ENCODE measurements around the gene DOCK4. TPM values are rescaled to one million over a fixed set of nuclear protein-coding genes. Genes with fewer than 3 reads are reported as not detected.

DOCK4 gene
- total RNA-seq, 4 donors from 2014 or later: 14.0 to 48.1 (median 30.9) TPM

DNA sequence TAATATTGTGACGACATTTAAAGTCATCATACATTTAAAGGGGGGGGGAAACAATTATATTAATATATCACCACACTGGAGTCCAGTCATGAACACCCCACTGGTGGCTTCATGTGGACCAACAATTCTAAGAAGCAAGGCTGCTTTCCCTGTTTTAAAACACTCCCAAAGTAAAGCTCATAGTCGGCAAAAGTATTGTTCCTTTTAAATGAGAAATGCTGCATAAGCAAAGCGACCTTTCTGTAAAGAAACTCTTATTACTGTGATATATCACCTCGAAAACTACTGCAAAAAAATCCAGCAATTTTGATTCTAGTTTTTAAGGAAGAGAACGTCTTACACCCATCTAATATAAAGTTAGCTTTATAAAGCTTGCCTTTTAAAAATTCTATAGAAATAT lies 112.8 kb downstream of the DOCK4 start:
- no peak overlapping the region for H3K27ac ChIP-seq
- DNase-seq: no peak
- peaks cover 0 to 4% of the 10 kb centered on the region in 2 donors for H3K4me1 ChIP-seq
- intact Hi-C loops (cut with DNase I): no loop called here
- no peaks in the 10 kb centered on the region for H3K9me3 ChIP-seq
- TF ChIP-seq, protein P1, sequence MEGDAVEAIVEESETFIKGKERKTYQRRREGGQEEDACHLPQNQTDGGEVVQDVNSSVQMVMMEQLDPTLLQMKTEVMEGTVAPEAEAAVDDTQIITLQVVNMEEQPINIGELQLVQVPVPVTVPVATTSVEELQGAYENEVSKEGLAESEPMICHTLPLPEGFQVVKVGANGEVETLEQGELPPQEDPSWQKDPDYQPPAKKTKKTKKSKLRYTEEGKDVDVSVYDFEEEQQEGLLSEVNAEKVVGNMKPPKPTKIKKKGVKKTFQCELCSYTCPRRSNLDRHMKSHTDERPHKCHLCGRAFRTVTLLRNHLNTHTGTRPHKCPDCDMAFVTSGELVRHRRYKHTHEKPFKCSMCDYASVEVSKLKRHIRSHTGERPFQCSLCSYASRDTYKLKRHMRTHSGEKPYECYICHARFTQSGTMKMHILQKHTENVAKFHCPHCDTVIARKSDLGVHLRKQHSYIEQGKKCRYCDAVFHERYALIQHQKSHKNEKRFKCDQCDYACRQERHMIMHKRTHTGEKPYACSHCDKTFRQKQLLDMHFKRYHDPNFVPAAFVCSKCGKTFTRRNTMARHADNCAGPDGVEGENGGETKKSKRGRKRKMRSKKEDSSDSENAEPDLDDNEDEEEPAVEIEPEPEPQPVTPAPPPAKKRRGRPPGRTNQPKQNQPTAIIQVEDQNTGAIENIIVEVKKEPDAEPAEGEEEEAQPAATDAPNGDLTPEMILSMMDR (IDR thresholded peaks at IDR 0.05): no peak
- no peak for TF ChIP-seq POLR2A (IDR thresholded peaks at IDR 0.05)
- no peaks in the 10 kb centered on the region for H3K27me3 ChIP-seq
- WGBS, 2 donors: 92 to 97% methylated on average over 5 of the region's 5 CpGs
- no peaks in the 10 kb centered on the region for H3K36me3 ChIP-seq
- no peak overlapping the region for H3K4me3 ChIP-seq (replicated peaks in 1 of 3)

GRCh38 chr7:112092709-112093395 lies 113.3 kb downstream of the DOCK4 start:
- Histone ChIP-seq H3K4me3 (replicated peaks in 1 of 3) (no peak overlapping the region), H3K27me3 (no peaks in the 10 kb centered on the region), H3K27ac (no peak overlapping the region), H3K36me3 (no peaks in the 10 kb centered on the region), H3K9me3 (no peaks in the 10 kb centered on the region), H3K4me1 (peaks cover 0 to 4% of the 10 kb centered on the region in 2 donors)
- TF ChIP-seq, protein P1 (IDR thresholded peaks at IDR 0.05): no peak
- no peak for TF ChIP-seq POLR2A (IDR thresholded peaks at IDR 0.05)
- no peak for DNase-seq
- intact Hi-C loops (cut with DNase I): no loop called here
- 89 to 93% methylated on average over 5 of the region's 5 CpGs for WGBS, 2 donors

GRCh38 chr7:112092306-112092705 lies 113.9 kb downstream of the DOCK4 start:
- Histone ChIP-seq H3K4me1 (peaks cover 0 to 3% of the 10 kb centered on the region in 2 donors), H3K9me3 (no peaks in the 10 kb centered on the region), H3K36me3 (no peaks in the 10 kb centered on the region), H3K4me3 (replicated peaks in 1 of 3) (no peak overlapping the region), H3K27me3 (no peaks in the 10 kb centered on the region), H3K27ac (no peak overlapping the region)
- intact Hi-C loops (cut with DNase I): no loop called here
- WGBS, 2 donors: 57 to 75% methylated on average over 8 of the region's 8 CpGs
- TF ChIP-seq POLR2A (IDR thresholded peaks at IDR 0.05): no peak
- TF ChIP-seq, protein P1 (IDR thresholded peaks at IDR 0.05): no peak
- no peak for DNase-seq

DNA sequence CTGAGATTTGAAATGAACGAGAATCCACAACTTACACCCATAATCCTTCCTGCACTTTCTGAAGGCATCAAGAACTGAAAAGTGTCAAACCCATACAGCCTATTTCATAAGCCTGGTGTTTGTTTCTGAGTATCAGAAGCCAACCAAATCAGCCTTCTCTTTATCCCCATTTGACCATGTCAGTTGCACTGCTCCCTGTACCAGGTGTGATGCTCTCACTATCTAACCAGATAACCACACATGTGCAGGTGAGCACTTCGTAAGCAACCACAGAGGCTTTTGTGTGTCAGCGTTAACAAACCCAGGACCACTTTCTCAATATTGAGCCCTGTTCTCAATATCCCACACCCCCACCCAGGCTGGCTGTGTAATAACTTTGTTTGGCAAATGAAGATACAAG lies 114.4 kb downstream of the DOCK4 start:
- Histone ChIP-seq H3K36me3 (no peaks in the 10 kb centered on the region), H3K9me3 (no peaks in the 10 kb centered on the region), H3K4me3 (replicated peaks in 1 of 3) (no peak overlapping the region), H3K27ac (no peak overlapping the region), H3K27me3 (no peaks in the 10 kb centered on the region), H3K4me1 (no peaks in the 10 kb centered on the region)
- intact Hi-C loops (cut with DNase I): no loop called here
- TF ChIP-seq, protein P1 (IDR thresholded peaks at IDR 0.05): no peak
- TF ChIP-seq POLR2A (IDR thresholded peaks at IDR 0.05): no peak
- no peak for DNase-seq
- 96 to 98% methylated on average over 3 of the region's 3 CpGs for WGBS, 2 donors

DNA sequence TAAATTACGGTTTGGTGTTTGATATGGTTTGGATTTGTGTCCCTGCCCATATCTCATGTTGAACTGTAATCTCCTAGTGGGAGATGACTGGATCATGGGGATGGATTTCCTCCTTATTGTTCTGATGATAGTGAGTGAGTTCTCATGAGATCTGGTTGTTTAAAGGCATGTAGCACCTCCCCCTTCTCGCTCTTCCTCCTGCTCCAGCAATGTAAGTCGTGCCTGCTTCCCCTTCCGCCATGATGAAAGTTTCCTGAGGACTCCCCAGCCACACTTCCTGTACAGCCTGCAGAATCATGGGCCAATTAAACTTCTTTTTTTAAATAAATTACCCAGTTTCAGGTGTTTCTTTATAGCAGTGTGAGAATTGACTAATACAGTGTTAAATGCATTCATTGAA lies 116.6 kb downstream of the DOCK4 start:
- Histone ChIP-seq H3K27me3 (no peaks in the 10 kb centered on the region), H3K4me1 (no peaks in the 10 kb centered on the region), H3K36me3 (no peaks in the 10 kb centered on the region), H3K9me3 (no peaks in the 10 kb centered on the region), H3K27ac (no peak overlapping the region), H3K4me3 (replicated peaks in 1 of 3) (no peak overlapping the region)
- no peak for DNase-seq
- WGBS, 2 donors: 87 to 94% methylated on average over 4 of the region's 4 CpGs
- TF ChIP-seq, protein P1 (IDR thresholded peaks at IDR 0.05): no peak
- no peak for TF ChIP-seq POLR2A (IDR thresholded peaks at IDR 0.05)
- intact Hi-C loops (cut with DNase I): no loop called here

Data from thyroid gland (tissue), 4 donors.